ENCODE results near the gene CCDC171.

DNA sequence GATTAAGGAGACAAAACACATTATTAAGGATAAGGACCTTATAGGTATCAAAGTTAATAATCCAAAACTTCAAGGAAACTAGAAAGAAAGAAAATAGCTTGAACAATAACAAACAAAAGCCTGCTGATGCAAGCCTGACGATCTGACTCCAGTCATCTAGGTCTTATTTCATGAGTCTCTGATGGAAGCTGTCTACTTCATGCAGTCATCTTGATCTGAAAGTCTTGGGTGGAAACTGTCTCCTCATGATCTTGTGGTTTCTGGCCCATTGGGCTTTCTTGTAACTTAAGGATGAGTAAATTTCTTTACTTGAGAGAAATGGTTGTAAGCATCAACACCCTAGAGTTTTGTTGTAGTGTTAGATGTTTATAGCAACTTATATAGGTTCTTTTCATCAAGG, 21.5 kb upstream of the CCDC171 start:
- TF ChIP-seq, protein P1, sequence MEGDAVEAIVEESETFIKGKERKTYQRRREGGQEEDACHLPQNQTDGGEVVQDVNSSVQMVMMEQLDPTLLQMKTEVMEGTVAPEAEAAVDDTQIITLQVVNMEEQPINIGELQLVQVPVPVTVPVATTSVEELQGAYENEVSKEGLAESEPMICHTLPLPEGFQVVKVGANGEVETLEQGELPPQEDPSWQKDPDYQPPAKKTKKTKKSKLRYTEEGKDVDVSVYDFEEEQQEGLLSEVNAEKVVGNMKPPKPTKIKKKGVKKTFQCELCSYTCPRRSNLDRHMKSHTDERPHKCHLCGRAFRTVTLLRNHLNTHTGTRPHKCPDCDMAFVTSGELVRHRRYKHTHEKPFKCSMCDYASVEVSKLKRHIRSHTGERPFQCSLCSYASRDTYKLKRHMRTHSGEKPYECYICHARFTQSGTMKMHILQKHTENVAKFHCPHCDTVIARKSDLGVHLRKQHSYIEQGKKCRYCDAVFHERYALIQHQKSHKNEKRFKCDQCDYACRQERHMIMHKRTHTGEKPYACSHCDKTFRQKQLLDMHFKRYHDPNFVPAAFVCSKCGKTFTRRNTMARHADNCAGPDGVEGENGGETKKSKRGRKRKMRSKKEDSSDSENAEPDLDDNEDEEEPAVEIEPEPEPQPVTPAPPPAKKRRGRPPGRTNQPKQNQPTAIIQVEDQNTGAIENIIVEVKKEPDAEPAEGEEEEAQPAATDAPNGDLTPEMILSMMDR (IDR thresholded peaks at IDR 0.05; ENCODE audit: poor library complexity, severe bottlenecking): no peak
- TF ChIP-seq SMC3 (conservative IDR thresholded peaks at IDR 0.05; ENCODE audit: poor library complexity): no peak
